ENCODE measurements around the gene AMFR. TPM values are rescaled to one million over a fixed set of nuclear protein-coding genes. Genes with fewer than 3 reads are reported as not detected.

Gene AMFR
- total and polyA plus RNA-seq, 2 of the 13 experiments (the other 11 are each of a cell fraction or from before 2014, with no cell fraction given) = 52.9 to 108 TPM

GRCh38 chr16:56317998-56318826 is 107.1 kb downstream of the AMFR start (continued):
- TF ChIP-seq ZNF530 (CRISPR knock-in tag; IDR thresholded peaks at IDR 0.05; ENCODE audit: low read depth) (no peak), ZNF576 (CRISPR knock-in tag; IDR thresholded peaks at IDR 0.05) (no peak), SNAPC2 (CRISPR knock-in tag; IDR thresholded peaks at IDR 0.05) (no peak), TCF12 (IDR thresholded peaks at IDR 0.05) (no peak), TCF12 (CRISPR knock-in tag; IDR thresholded peaks at IDR 0.05) (no peak), HDAC6 (IDR thresholded peaks at IDR 0.05; ENCODE audit: low read depth, low read length) (no peak), UBTF (CRISPR knock-in tag; IDR thresholded peaks at IDR 0.05) (peak; percentile 66), NFYB (CRISPR knock-in tag; IDR thresholded peaks at IDR 0.05) (no peak), ZNF547 (CRISPR knock-in tag; IDR thresholded peaks at IDR 0.05) (peak; percentile 83; the same call in 1 of the 2 replicates), SMAD9 (CRISPR knock-in tag; IDR thresholded peaks at IDR 0.05) (no peak), ZNF784 (CRISPR knock-in tag; IDR thresholded peaks at IDR 0.05; ENCODE audit: borderline replicate concordance) (no peak; the same call in 1 of the 2 replicates), ZFYVE20 (CRISPR knock-in tag; IDR thresholded peaks at IDR 0.05; ENCODE audit: borderline replicate concordance, low read depth) (no peak), ZBTB1 (CRISPR knock-in tag; IDR thresholded peaks at IDR 0.05; ENCODE audit: borderline replicate concordance) (no peak), BATF2 (CRISPR knock-in tag; IDR thresholded peaks at IDR 0.05) (no peak), TAF1 (CRISPR knock-in tag; IDR thresholded peaks at IDR 0.05) (no peak), KIAA2018 (CRISPR knock-in tag; IDR thresholded peaks at IDR 0.05; ENCODE audit: borderline replicate concordance) (no peak)
